HEK293 (cell line): Measurements from ENCODE around the gene TNS3.

Experiments
- CTCF ChIA-PET: fragments of 350-600 bp; formaldehyde crosslinking; extraction: SDS; loops from one replicate; lab custom pipeline; 2021; ENCODE audit warnings: antibody characterized with exemption; lab: Yijun Ruan, JAX
- POLR2A ChIA-PET: fragments of 300-600 bp; formaldehyde crosslinking; extraction: SDS; loops from one replicate; lab custom pipeline; 2020; ENCODE audit warnings: antibody characterized with exemption, inconsistent platforms; lab: Yijun Ruan, JAX
- H3K27ac ChIP-seq: fragments of 200-500 bp; sonication (Bioruptor generic); 2 replicates; pipeline ENCODE4 v1.5.1; 2014; ENCODE audit warnings: low read depth, low read length, control low read depth, inconsistent platforms; ENCODE audit errors: extremely low read depth
- H3K36me3 ChIP-seq, 2 experiments: fragments of 200-500 bp in 1 of 2; sonication (Bioruptor generic) in 1 of 2; 1 replicate in 1 of 2; 2 replicates in 1 of 2; pipeline ENCODE4 v1.5.1; 2014 to 2017; ENCODE audit warnings: inconsistent platforms in 2 of 2, low read length in 2 of 2; ENCODE audit not compliant: control insufficient read depth in 2 of 2, insufficient read depth in 1 of 2
- H3K4me1 ChIP-seq: fragments of 200-500 bp; sonication (Bioruptor generic); 2 replicates; pipeline ENCODE4 v1.5.1; 2014; ENCODE audit warnings: mild to moderate bottlenecking, low read length, inconsistent platforms; ENCODE audit not compliant: control insufficient read depth, insufficient read depth
- H3K4me3 ChIP-seq: 2 replicates; pipeline ENCODE4 v1.5.1; 2011; ENCODE audit warnings: low read depth, mild to moderate bottlenecking, control low read depth, low read length, moderate library complexity
- H3K9me3 ChIP-seq: fragments of 200-500 bp; sonication (Bioruptor generic); 2 replicates; pipeline ENCODE4 v1.5.1; 2014; ENCODE audit warnings: low read depth, low read length, inconsistent platforms; ENCODE audit not compliant: control insufficient read depth, insufficient read depth
- HOXA7 ChIP-seq: sonication (generic); formaldehyde crosslinking; IDR thresholded peaks from 2 replicates; pipeline ENCODE4 v1.8.1; 2022; ENCODE audit warnings: missing genetic modification reagents, borderline replicate concordance
- KLF8 ChIP-seq: fragments of 450-650 bp; formaldehyde crosslinking; IDR thresholded peaks from 2 replicates; pipeline ENCODE4 v1.5.1; 2016; ENCODE audit warnings: missing biosample characterization, missing genetic modification characterization
- MEIS1 ChIP-seq: sonication (generic); formaldehyde crosslinking; IDR thresholded peaks from 2 replicates; pipeline ENCODE4 v1.8.1; 2022; ENCODE audit warnings: missing genetic modification reagents, mild to moderate bottlenecking, borderline replicate concordance
- MYNN ChIP-seq: fragments of 450-650 bp; formaldehyde crosslinking; IDR thresholded peaks from 2 replicates; pipeline ENCODE4 v1.5.1; 2016; ENCODE audit warnings: missing biosample characterization, missing genetic modification characterization, borderline replicate concordance
- MZF1 ChIP-seq: fragments of 450-650 bp; formaldehyde crosslinking; IDR thresholded peaks from 2 replicates; pipeline ENCODE4 v1.5.1; 2017; ENCODE audit warnings: missing biosample characterization, missing genetic modification characterization, borderline replicate concordance
- SETDB1 ChIP-seq: IDR thresholded peaks from one replicate; pipeline ENCODE4 v1.6.1; 2017; ENCODE audit warnings: mild to moderate bottlenecking, low read length, moderate library complexity, mixed read lengths; ENCODE audit not compliant: insufficient read length
- ZBTB21 ChIP-seq: fragments of 450-650 bp; formaldehyde crosslinking; IDR thresholded peaks from 2 replicates; pipeline ENCODE4 v1.5.1; 2017; ENCODE audit warnings: missing biosample characterization, missing genetic modification characterization
- ZFP41 ChIP-seq: fragments of 450-650 bp; formaldehyde crosslinking; IDR thresholded peaks from 2 replicates; pipeline ENCODE4 v1.5.1; 2016; ENCODE audit warnings: missing biosample characterization, missing genetic modification characterization, borderline replicate concordance
- ZFP69B ChIP-seq: fragments of 450-650 bp; formaldehyde crosslinking; IDR thresholded peaks from 2 replicates; pipeline ENCODE4 v1.5.1; 2016; ENCODE audit warnings: missing biosample characterization, missing genetic modification characterization
- ZNF133 ChIP-seq: fragments of 450-650 bp; formaldehyde crosslinking; IDR thresholded peaks from 2 replicates; pipeline ENCODE4 v1.5.1; 2016; ENCODE audit warnings: missing biosample characterization, missing genetic modification characterization
- ZNF19 ChIP-seq: fragments of 450-650 bp; formaldehyde crosslinking; IDR thresholded peaks from 2 replicates; pipeline ENCODE4; 2016; ENCODE audit warnings: missing biosample characterization, missing genetic modification characterization, low read depth
- ZNF37A ChIP-seq: fragments of 450-650 bp; IDR thresholded peaks from 2 replicates; pipeline ENCODE4 v1.5.1; 2018; ENCODE audit warnings: missing biosample characterization, missing genetic modification characterization
- ZNF596 ChIP-seq: fragments of 450-650 bp; IDR thresholded peaks from 2 replicates; pipeline ENCODE4 v1.5.0; 2018; ENCODE audit warnings: missing biosample characterization, mild to moderate bottlenecking, missing genetic modification characterization, moderate library complexity
- ZNF629 ChIP-seq: fragments of 450-650 bp; formaldehyde crosslinking; IDR thresholded peaks from 2 replicates; pipeline ENCODE4 v1.5.1; 2017; ENCODE audit warnings: missing biosample characterization, missing genetic modification characterization
- ZNF654 ChIP-seq: fragments of 450-650 bp; formaldehyde crosslinking; IDR thresholded peaks from 2 replicates; pipeline ENCODE4 v1.5.1; 2016; ENCODE audit warnings: low read depth, missing biosample characterization, missing genetic modification characterization
- ZNF658 ChIP-seq: fragments of 450-650 bp; formaldehyde crosslinking; IDR thresholded peaks from 2 replicates; pipeline ENCODE4; 2016; ENCODE audit warnings: missing biosample characterization, missing genetic modification characterization
- ZNF837 ChIP-seq: fragments of 450-650 bp; formaldehyde crosslinking; IDR thresholded peaks from 2 replicates; pipeline ENCODE4 v1.5.1; 2016; ENCODE audit warnings: missing biosample characterization, missing genetic modification characterization
- TF ChIP-seq, protein P1 (sequence below): fragments of 450-650 bp; formaldehyde crosslinking; IDR thresholded peaks from 2 replicates; pipeline ENCODE4 v1.5.1; 2016; ENCODE audit warnings: missing biosample characterization, missing genetic modification characterization
- TF ChIP-seq, protein P2 (sequence below): fragments of 450-650 bp; formaldehyde crosslinking; IDR thresholded peaks from 2 replicates; pipeline ENCODE4 v1.5.1; 2016; ENCODE audit warnings: missing biosample characterization, missing genetic modification characterization, borderline replicate concordance
- TF ChIP-seq, protein P3 (sequence below): fragments of 450-650 bp; formaldehyde crosslinking; IDR thresholded peaks from 2 replicates; pipeline ENCODE4 v1.5.1; 2017; ENCODE audit warnings: missing biosample characterization, missing genetic modification characterization

TNS3 gene

DNA sequence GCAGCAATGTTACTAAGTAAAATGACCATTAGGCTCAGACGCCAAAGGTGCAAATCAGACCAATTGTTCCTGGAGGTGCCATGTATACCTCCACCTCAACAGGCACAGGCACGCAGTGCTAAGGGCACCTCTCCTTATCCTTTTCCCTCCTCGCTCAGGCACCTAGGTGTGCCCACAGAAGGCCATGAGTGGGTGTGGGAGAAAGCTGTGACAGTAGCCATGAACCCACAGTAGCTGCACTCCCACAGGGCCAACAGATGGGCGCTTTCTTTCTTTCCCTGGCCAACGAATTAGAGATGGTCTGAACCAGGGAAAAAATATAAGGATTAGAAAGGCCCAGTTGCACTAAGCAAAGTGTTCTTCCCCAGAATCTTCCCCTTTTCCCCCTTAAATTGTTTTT is 15.5 kb upstream of the TNS3 start (continued):
- TF ChIP-seq, protein P1, sequence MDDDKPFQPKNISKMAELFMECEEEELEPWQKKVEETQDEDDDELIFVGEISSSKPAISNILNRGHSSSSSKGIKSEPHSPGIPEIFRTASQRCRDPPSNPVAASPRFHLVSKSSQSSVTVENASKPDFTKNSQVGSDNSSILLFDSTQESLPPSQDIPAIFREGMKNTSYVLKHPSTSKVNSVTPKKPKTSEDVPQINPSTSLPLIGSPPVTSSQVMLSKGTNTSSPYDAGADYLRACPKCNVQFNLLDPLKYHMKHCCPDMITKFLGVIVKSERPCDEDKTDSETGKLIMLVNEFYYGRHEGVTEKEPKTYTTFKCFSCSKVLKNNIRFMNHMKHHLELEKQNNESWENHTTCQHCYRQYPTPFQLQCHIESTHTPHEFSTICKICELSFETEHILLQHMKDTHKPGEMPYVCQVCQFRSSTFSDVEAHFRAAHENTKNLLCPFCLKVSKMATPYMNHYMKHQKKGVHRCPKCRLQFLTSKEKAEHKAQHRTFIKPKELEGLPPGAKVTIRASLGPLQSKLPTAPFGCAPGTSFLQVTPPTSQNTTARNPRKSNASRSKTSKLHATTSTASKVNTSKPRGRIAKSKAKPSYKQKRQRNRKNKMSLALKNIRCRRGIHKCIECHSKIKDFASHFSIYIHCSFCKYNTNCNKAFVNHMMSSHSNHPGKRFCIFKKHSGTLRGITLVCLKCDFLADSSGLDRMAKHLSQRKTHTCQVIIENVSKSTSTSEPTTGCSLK (tag by site-specific recombination): no peak
- TF ChIP-seq MZF1 (tag by site-specific recombination) (no peak), MYNN (no peak), ZNF596 (no peak)

DNA sequence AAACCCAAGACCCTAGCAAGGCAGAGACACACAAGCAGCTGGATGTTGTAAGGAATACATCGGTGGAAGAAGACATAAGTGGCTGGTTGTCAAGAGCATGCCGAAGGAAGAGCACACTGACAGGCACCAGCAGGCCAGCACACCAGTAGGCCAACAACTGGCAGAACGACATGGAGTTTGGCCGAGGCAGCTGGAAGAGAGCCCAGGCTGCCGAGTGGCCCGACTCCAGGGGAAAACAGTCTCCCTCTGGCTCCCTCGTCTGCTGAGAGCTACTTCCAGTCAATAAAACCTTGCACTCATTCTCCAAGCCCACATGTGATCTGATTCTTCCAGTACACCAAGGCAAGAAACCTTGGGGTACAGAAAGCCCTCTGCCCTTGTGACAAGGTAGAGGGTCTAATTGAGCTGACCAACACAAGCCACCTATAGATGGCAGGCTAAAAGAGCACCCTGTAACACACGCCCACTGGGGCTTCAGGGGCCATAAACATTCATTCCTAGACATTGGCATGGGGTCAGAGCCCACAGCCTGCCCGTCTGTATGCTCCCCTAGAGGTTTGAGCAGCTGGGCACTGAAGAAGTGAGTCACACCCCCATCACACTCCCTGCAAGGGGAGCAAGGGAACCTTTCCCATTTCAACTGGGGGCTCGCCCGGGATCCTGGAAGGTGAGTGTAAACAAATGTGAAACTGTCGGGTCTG is 14.7 kb upstream of the TNS3 start:
- Histone ChIP-seq H3K4me3 (no peak overlapping the region), H3K27ac (no peak overlapping the region), H3K36me3 (no peaks in the 10 kb centered on the region), H3K4me1 (no peaks in the 10 kb centered on the region), H3K9me3 (no peaks in the 10 kb centered on the region)
- POLR2A ChIA-PET: no interaction called here
- TF ChIP-seq SETDB1 (peak; percentile 70), ZNF837 (tag by site-specific recombination) (no peak)
- CTCF ChIA-PET: interaction anchor here (0.6 kb wide), 1 partner anchor 10 kb away, joined by 3 read pairs; no protein-coding TSS in a partner anchor

DNA sequence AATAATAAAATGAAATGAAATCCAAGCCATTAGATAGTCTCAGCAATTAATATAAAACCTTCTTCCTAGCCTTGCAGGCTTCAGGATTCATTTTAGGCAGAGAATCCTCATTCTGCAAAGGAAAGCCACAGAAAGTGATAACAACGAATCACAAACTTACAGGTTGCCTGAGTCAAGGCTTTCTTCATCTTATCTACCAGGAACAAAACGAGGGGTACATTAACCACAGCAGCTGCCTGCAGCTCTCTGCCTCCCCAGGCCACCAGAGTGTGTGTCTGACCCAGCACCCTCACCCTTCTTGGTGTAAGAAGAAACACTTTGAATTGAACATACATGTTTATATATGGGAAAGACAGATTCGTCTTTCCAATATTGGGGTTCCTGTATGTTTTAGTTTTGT is 12.5 kb upstream of the TNS3 start:
- TF ChIP-seq ZNF19 (tag by site-specific recombination) (no peak), ZNF629 (tag by site-specific recombination) (no peak), HOXA7 (CRISPR knock-in tag) (no peak), ZFP69B (tag by site-specific recombination) (no peak), ZFP41 (tag by site-specific recombination) (no peak), ZNF658 (tag by site-specific recombination) (no peak), MEIS1 (no peak), ZNF654 (tag by site-specific recombination) (no peak), KLF8 (tag by site-specific recombination) (no peak), ZNF37A (tag by site-specific recombination) (no peak), ZBTB21 (no peak), ZNF133 (no peak)
- TF ChIP-seq, protein P2, sequence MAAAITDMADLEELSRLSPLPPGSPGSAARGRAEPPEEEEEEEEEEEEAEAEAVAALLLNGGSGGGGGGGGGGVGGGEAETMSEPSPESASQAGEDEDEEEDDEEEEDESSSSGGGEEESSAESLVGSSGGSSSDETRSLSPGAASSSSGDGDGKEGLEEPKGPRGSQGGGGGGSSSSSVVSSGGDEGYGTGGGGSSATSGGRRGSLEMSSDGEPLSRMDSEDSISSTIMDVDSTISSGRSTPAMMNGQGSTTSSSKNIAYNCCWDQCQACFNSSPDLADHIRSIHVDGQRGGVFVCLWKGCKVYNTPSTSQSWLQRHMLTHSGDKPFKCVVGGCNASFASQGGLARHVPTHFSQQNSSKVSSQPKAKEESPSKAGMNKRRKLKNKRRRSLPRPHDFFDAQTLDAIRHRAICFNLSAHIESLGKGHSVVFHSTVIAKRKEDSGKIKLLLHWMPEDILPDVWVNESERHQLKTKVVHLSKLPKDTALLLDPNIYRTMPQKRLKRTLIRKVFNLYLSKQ (tag by site-specific recombination): no peak
- TF ChIP-seq, protein P3, sequence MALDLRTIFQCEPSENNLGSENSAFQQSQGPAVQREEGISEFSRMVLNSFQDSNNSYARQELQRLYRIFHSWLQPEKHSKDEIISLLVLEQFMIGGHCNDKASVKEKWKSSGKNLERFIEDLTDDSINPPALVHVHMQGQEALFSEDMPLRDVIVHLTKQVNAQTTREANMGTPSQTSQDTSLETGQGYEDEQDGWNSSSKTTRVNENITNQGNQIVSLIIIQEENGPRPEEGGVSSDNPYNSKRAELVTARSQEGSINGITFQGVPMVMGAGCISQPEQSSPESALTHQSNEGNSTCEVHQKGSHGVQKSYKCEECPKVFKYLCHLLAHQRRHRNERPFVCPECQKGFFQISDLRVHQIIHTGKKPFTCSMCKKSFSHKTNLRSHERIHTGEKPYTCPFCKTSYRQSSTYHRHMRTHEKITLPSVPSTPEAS (tag by site-specific recombination): no peak
- no peak overlapping the region for H3K27ac ChIP-seq
- no peaks in the 10 kb centered on the region for H3K9me3 ChIP-seq
- no peak overlapping the region for H3K4me3 ChIP-seq
- no peaks in the 10 kb centered on the region for H3K36me3 ChIP-seq
- POLR2A ChIA-PET: no interaction called here
- H3K4me1 ChIP-seq: no peaks in the 10 kb centered on the region
- CTCF ChIA-PET: interaction anchor here (0.6 kb wide), 1 partner anchor 89 kb away, joined by 4 read pairs; no protein-coding TSS in a partner anchor
